ENCODE results near the gene EPB41L1. TPM values are rescaled to one million over a fixed set of nuclear protein-coding genes. Genes with fewer than 3 reads are reported as not detected.

EPB41L1 gene
- total RNA-seq, 1 experiment from 2014 or later: 42.1 TPM

DNA sequence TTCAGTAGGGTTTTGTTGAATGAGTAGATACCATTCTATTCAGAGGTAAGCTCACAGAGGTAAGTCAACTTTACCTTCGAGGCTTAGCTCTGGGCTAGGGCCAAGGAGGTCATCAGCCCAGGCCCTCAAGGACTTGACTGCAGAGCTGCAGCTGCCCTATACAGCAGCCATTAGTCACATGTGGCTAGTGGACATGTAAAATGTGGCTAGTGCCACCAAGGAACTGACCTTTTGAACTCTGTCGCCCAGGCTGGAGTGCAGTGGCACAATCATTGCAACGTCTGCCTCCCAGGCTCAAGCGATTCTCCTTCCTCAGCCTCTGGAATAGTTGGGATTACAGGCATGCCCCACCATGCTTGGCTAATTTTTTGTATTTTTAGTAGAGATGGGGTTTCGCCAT lies 47.9 kb upstream of the EPB41L1 start:
- no peak overlapping the region for H3K27ac ChIP-seq (ENCODE audit: low read depth, low read length)
- TF ChIP-seq POLR2A (IDR thresholded peaks at IDR 0.05; ENCODE audit: borderline replicate concordance, extremely low read depth, insufficient read depth, insufficient read length): no peak
- TF ChIP-seq CEBPB (IDR thresholded peaks at IDR 0.05; ENCODE audit: low read depth): no peak
- TF ChIP-seq, protein P1, sequence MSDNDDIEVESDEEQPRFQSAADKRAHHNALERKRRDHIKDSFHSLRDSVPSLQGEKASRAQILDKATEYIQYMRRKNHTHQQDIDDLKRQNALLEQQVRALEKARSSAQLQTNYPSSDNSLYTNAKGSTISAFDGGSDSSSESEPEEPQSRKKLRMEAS (IDR thresholded peaks at IDR 0.05): no peak
- TF ChIP-seq, protein P2, sequence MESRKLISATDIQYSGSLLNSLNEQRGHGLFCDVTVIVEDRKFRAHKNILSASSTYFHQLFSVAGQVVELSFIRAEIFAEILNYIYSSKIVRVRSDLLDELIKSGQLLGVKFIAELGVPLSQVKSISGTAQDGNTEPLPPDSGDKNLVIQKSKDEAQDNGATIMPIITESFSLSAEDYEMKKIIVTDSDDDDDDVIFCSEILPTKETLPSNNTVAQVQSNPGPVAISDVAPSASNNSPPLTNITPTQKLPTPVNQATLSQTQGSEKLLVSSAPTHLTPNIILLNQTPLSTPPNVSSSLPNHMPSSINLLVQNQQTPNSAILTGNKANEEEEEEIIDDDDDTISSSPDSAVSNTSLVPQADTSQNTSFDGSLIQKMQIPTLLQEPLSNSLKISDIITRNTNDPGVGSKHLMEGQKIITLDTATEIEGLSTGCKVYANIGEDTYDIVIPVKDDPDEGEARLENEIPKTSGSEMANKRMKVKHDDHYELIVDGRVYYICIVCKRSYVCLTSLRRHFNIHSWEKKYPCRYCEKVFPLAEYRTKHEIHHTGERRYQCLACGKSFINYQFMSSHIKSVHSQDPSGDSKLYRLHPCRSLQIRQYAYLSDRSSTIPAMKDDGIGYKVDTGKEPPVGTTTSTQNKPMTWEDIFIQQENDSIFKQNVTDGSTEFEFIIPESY (IDR thresholded peaks at IDR 0.05; ENCODE audit: extremely low read depth, insufficient replicate concordance, low read length): no peak
- TF ChIP-seq, protein P3, sequence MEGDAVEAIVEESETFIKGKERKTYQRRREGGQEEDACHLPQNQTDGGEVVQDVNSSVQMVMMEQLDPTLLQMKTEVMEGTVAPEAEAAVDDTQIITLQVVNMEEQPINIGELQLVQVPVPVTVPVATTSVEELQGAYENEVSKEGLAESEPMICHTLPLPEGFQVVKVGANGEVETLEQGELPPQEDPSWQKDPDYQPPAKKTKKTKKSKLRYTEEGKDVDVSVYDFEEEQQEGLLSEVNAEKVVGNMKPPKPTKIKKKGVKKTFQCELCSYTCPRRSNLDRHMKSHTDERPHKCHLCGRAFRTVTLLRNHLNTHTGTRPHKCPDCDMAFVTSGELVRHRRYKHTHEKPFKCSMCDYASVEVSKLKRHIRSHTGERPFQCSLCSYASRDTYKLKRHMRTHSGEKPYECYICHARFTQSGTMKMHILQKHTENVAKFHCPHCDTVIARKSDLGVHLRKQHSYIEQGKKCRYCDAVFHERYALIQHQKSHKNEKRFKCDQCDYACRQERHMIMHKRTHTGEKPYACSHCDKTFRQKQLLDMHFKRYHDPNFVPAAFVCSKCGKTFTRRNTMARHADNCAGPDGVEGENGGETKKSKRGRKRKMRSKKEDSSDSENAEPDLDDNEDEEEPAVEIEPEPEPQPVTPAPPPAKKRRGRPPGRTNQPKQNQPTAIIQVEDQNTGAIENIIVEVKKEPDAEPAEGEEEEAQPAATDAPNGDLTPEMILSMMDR (IDR thresholded peaks at IDR 0.05 in 2 of 3, conservative IDR thresholded peaks at IDR 0.05 in 1 of 3; ENCODE audit: borderline replicate concordance in 1 of 3, insufficient read depth in 1 of 3, low read depth in 2 of 3, low read length in 2 of 3): no peak
- no peak for TF ChIP-seq JUND (IDR thresholded peaks at IDR 0.05)
- no peak for TF ChIP-seq POLR2AphosphoS5 (IDR thresholded peaks at IDR 0.05; ENCODE audit: low read depth, low read length)
- TF ChIP-seq RAD21 (IDR thresholded peaks at IDR 0.05; ENCODE audit: low read depth): no peak
- no peak for TF ChIP-seq SRF (IDR thresholded peaks at IDR 0.05; ENCODE audit: low read depth)
- TF ChIP-seq YY1 (IDR thresholded peaks at IDR 0.05; ENCODE audit: extremely low read depth, insufficient replicate concordance, low read depth, low read length): no peak
- TF ChIP-seq ZNF274 (IDR thresholded peaks at IDR 0.05; ENCODE audit: low read depth, low read length): no peak
- TF ChIP-seq CBX3 (IDR thresholded peaks at IDR 0.05; ENCODE audit: low read depth): no peak
- TF ChIP-seq FOSL1 (IDR thresholded peaks at IDR 0.05; ENCODE audit: low read depth): no peak
- no peak for TF ChIP-seq ELF1 (IDR thresholded peaks at IDR 0.05; ENCODE audit: borderline replicate concordance, low read depth)
- no peaks in the 10 kb centered on the region for H3K27me3 ChIP-seq (ENCODE audit: insufficient read depth, low read length)
- intact Hi-C loops (cut with micrococcal nuclease): no loop called here
- ChIA-PET CTCF (interaction anchor here (0.9 kb wide), 1 partner anchor 113 kb away, joined by 3 read pairs; no protein-coding TSS in a partner anchor), RAD21 (ENCODE audit: low non-redundant PET in 1 of 2, low total read pairs in 2 of 2, uncharacterized antibody in 2 of 2, unreplicated experiment in 2 of 2) (no interaction called here), POLR2A (no interaction called here)
- no peak overlapping the region for H3K4me3 ChIP-seq (replicated peaks in 1 of 2; ENCODE audit: low read depth in 1 of 2, low read length in 2 of 2)
- H3K4me1 ChIP-seq (ENCODE audit: control insufficient read depth in 1 of 2, insufficient read depth in 2 of 2, low read length in 2 of 2): peaks cover 22 to 42% of the 10 kb centered on the region in 2 experiments; a peak in 3 of 4 replicates
- no peaks in the 10 kb centered on the region for H3K79me2 ChIP-seq (ENCODE audit: insufficient read depth, low read length)
- H3K36me3 ChIP-seq (ENCODE audit: control insufficient read depth in 1 of 2, insufficient read depth in 2 of 2, low read length in 2 of 2): no peaks in the 10 kb centered on the region
- H2AFZ ChIP-seq (ENCODE audit: low read depth, low read length, poor library complexity, severe bottlenecking): no peak overlapping the region
- no TSS peak for BruUV-seq (replicated peaks)
- H4K20me1 ChIP-seq (ENCODE audit: insufficient read depth): no peaks in the 10 kb centered on the region
- no peak overlapping the region for H3K4me2 ChIP-seq (ENCODE audit: low read length)
- no peaks in the 10 kb centered on the region for H3K9me2 ChIP-seq (ENCODE audit: insufficient read depth)
- H3K9ac ChIP-seq (ENCODE audit: low read length): no peak overlapping the region
- ATAC-seq: no peak
- no peaks in the 10 kb centered on the region for H3K9me3 ChIP-seq (ENCODE audit: control insufficient read depth in 1 of 2, insufficient read depth in 1 of 2, low read depth in 1 of 2, low read length in 2 of 2)
- DNase-seq (ENCODE audit: low read depth, low spot score): no peak
